Nasal cavity respiratory epithelium epithelial cell of viscerocranial mucosa (primary cell): ENCODE data around the gene ERF. TPM values are rescaled to one million over a fixed set of nuclear protein-coding genes. Genes with fewer than 3 reads are reported as not detected.

Experiments
- total RNA-seq: library from RNA; depleted of rRNA; stranded (reverse); fragments of >200 nt; gene quantifications from 2 replicates; pipeline ENCODE4 v1.2.3, GENCODE V29; 2014

ERF gene
- total RNA-seq = 15.0 and 25.1 TPM in 2 replicates

GRCh38 chr19:42254850-42255765 lies at the start of gene ERF:
Gene ERF, minus strand, starts transcription at chr19:42255128. Its CDS starts 129 bp downstream, at chr19:42254999.

GRCh38 chr19:42301646-42302203 lies 46.8 kb upstream of the ERF start, which contains the start of gene PRR19:
Gene PRR19, plus strand, starts transcription at chr19:42302132. Its CDS starts 7,453 bp downstream, at chr19:42309585.

GRCh38 chr19:42268704-42269477 lies 14.0 kb upstream of the ERF start, which contains the start of gene CIC:
Gene CIC, plus strand, starts transcription at chr19:42269252. Its CDS starts 2,532 bp downstream, at chr19:42271784.

GRCh38 chr19:42242512-42243409 lies 12.2 kb downstream of the ERF start, which contains the start of gene GSK3A:
Gene GSK3A, minus strand, starts transcription at chr19:42242602. Its CDS starts 137 bp downstream, at chr19:42242465.

GRCh38 chr19:42219812-42220750 lies 34.8 kb downstream of the ERF start, which contains the start of gene ZNF526:
Gene ZNF526, plus strand, starts transcription at chr19:42220312. Its CDS starts 4,092 bp downstream, at chr19:42224404.

GRCh38 chr19:42217520-42218437 lies 37.1 kb downstream of the ERF start, which contains the start of gene DEDD2:
Gene DEDD2, minus strand, starts transcription at chr19:42217677. Its CDS starts 670 bp downstream, at chr19:42217007.

Other genes with a start within 250 kb of the ERF start
- 0.28 and 0.34 TPM in 2 replicates for gene GRIK5, start 184.9 kb downstream of the ERF start, total RNA-seq
- gene ZNF574, start 179.0 kb downstream of the ERF start, total RNA-seq = 11.6 and 18.8 TPM in 2 replicates
- gene POU2F2, start 122.7 kb downstream of the ERF start, total RNA-seq = 0.34 and 2.7 TPM in 2 replicates
- gene DEDD2, start 37.5 kb downstream of the ERF start, total RNA-seq = 25.7 and 28.7 TPM in 2 replicates
- gene ZNF526, start 34.8 kb downstream of the ERF start, total RNA-seq = 8.2 and 13.2 TPM in 2 replicates
- 15.7 and 34.8 TPM in 2 replicates for gene GSK3A, start 12.5 kb downstream of the ERF start, total RNA-seq
- gene CIC, start 14.1 kb upstream of the ERF start, total RNA-seq = 12.3 and 50.7 TPM in 2 replicates
- gene PRR19, start 47.0 kb upstream of the ERF start, total RNA-seq = under 0.01 and 1.1 TPM in 2 replicates
- gene PAFAH1B3, start 47.5 kb upstream of the ERF start, total RNA-seq = 16.1 and 45.3 TPM in 2 replicates
- gene TMEM145, start 58.2 kb upstream of the ERF start, total RNA-seq = not detected in 2 replicates
- gene MEGF8, start 70.5 kb upstream of the ERF start, total RNA-seq = 14.7 and 61.8 TPM in 2 replicates
- 0.36 and 13.7 TPM in 2 replicates for gene CNFN, start 135.2 kb upstream of the ERF start, total RNA-seq
- 5.0 and 24.6 TPM in 2 replicates for gene LIPE, start 172.3 kb upstream of the ERF start, total RNA-seq
- gene CXCL17, start 187.8 kb upstream of the ERF start, total RNA-seq = under 0.01 and 9.2 TPM in 2 replicates